HepG2 (cell line): ENCODE results near the gene GRM4. TPM values are rescaled to one million over a fixed set of nuclear protein-coding genes. Genes with fewer than 3 reads are reported as not detected.

Source experiments
- SMAD9 ChIP-seq: sonication (generic); formaldehyde crosslinking; IDR thresholded peaks from 2 replicates; pipeline ENCODE4 v1.5.1; 2020; ENCODE audit warnings: mild to moderate bottlenecking, missing genetic modification reagents
- TFE3 ChIP-seq: IDR thresholded peaks from 2 replicates; pipeline ENCODE4 v1.6.1; 2016
- ZNF646 ChIP-seq: sonication (generic); formaldehyde crosslinking; IDR thresholded peaks from 2 replicates; pipeline ENCODE4 v1.9.0; 2021; ENCODE audit warnings: mild to moderate bottlenecking, missing genetic modification reagents
- polyA plus RNA-seq, 8 experiments: library from polyadenylated mRNA; depleted of rRNA in 3 of 8; stranded (reverse) in 7 of 8; unstranded in 1 of 8; fragments of >200 nt; fragmentation: Illumina TruSeq in 4 of 8; extraction: Trizol in 4 of 8; gene quantifications; 2 replicates each; pipeline versions ENCODE4 v1.2.1 to v1.2.3, GENCODE V29; 2011 to 2016; ENCODE audit warnings: low read depth in 4 of 8, missing spikeins in 1 of 8, mixed read lengths in 1 of 8; ENCODE audit not compliant: insufficient read depth in 1 of 8
- total RNA-seq, 5 experiments: library from RNA; depleted of rRNA; stranded (reverse); fragments of >200 nt; fragmentation: Illumina TruSeq; extraction: Trizol; gene quantifications; 2 replicates each; pipeline ENCODE4 v1.2.3, GENCODE V29; 2016; ENCODE audit warnings: low read depth in 1 of 5
- TF ChIP-seq, protein P1 (sequence below): sonication (generic); formaldehyde crosslinking; IDR thresholded peaks from 2 replicates; pipeline ENCODE4 v1.5.1; 2020; ENCODE audit warnings: mild to moderate bottlenecking, missing genetic modification reagents, borderline replicate concordance

Gene GRM4
- total and polyA plus RNA-seq, 2 of the 13 experiments (the other 11 are each of a cell fraction or from before 2014, with no cell fraction given): not detected

DNA sequence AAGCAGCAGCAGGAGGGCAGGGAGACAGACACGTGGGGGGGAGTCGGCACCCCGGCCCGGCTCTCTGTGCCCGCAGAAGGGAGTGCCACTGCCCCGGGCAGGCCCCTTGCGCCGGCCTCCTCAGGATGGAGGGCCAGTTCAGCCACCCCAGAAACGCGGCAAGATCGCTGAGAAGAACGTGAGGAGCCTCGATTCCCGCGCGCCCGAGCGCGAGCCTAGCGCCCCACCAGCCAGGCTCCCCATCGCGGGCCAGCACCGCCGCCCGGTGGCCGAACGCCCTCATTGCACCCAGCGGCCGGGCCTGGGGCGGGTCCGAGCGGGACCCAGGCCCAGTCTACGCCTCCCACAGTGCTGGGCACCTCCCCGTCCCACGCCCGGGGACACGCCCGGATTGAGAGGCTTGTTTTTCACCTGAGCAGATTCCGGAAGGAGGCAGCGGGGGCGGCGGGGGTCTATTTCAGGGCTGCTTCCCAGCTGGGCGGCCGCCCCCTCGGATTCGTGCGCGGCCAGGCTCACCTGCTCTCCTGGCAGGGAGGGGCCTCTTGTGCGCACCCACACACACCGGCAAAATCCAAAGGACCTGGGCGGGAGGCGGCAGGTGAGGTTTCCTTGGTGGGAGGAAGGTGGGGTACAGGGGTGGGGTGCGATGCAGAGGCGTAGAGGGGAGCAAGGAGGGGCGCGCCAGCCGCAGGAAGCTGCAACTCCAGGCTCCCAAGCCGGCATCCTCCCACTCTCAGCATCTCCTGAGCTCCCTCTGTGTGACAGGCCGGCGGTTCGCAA is 9.0 kb upstream of the GRM4 start (continued):
- TF ChIP-seq SMAD9 (CRISPR knock-in tag) (no peak), TFE3 (CRISPR knock-in tag) (no peak), ZNF646 (CRISPR knock-in tag) (no peak)
- TF ChIP-seq, protein P1, sequence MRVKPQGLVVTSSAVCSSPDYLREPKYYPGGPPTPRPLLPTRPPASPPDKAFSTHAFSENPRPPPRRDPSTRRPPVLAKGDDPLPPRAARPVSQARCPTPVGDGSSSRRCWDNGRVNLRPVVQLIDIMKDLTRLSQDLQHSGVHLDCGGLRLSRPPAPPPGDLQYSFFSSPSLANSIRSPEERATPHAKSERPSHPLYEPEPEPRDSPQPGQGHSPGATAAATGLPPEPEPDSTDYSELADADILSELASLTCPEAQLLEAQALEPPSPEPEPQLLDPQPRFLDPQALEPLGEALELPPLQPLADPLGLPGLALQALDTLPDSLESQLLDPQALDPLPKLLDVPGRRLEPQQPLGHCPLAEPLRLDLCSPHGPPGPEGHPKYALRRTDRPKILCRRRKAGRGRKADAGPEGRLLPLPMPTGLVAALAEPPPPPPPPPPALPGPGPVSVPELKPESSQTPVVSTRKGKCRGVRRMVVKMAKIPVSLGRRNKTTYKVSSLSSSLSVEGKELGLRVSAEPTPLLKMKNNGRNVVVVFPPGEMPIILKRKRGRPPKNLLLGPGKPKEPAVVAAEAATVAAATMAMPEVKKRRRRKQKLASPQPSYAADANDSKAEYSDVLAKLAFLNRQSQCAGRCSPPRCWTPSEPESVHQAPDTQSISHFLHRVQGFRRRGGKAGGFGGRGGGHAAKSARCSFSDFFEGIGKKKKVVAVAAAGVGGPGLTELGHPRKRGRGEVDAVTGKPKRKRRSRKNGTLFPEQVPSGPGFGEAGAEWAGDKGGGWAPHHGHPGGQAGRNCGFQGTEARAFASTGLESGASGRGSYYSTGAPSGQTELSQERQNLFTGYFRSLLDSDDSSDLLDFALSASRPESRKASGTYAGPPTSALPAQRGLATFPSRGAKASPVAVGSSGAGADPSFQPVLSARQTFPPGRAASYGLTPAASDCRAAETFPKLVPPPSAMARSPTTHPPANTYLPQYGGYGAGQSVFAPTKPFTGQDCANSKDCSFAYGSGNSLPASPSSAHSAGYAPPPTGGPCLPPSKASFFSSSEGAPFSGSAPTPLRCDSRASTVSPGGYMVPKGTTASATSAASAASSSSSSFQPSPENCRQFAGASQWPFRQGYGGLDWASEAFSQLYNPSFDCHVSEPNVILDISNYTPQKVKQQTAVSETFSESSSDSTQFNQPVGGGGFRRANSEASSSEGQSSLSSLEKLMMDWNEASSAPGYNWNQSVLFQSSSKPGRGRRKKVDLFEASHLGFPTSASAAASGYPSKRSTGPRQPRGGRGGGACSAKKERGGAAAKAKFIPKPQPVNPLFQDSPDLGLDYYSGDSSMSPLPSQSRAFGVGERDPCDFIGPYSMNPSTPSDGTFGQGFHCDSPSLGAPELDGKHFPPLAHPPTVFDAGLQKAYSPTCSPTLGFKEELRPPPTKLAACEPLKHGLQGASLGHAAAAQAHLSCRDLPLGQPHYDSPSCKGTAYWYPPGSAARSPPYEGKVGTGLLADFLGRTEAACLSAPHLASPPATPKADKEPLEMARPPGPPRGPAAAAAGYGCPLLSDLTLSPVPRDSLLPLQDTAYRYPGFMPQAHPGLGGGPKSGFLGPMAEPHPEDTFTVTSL: no peak
